HG02642 (cell line): Measurements from ENCODE around the gene DYNC1LI2.

Experiments
- ATAC-seq: cut with Tn5 transposase; IDR thresholded peaks from one replicate; pipeline ENCODE4 v1.9.1; 2021; ENCODE audit warnings: mild to moderate bottlenecking; ENCODE audit not compliant: unreplicated experiment, poor library complexity

DYNC1LI2 gene

GRCh38 chr16:66673691-66674090, 77.7 kb downstream of the DYNC1LI2 start:
- ATAC-seq, result no peak
